Tibial nerve (tissue), 3 donors: ENCODE results near the gene MED12L.

Experiments used
- EP300 ChIP-seq, 2 donors: sonication (generic); formaldehyde crosslinking; IDR thresholded peaks; one replicate each; pipeline ENCODE4 v1.6.1; 2017; ENCODE audit warnings: antibody characterized with exemption in 2 of 2, mild to moderate bottlenecking in 1 of 2
- POLR2A ChIP-seq, 2 donors: fragments of 450-650 bp; IDR thresholded peaks; one replicate each; pipeline ENCODE4 v1.6.1; 2017; ENCODE audit warnings: antibody characterized with exemption in 2 of 2, mild to moderate bottlenecking in 2 of 2, moderate library complexity in 2 of 2

- no peak for TF ChIP-seq EP300 (IDR thresholded peaks at IDR 0.05)
- no peak for TF ChIP-seq POLR2A (IDR thresholded peaks at IDR 0.05)
These were observed 2.2 kb downstream of the MED12L start for GRCh38 chr3:151087648-151088047.
